Skeletal muscle cell (primary cell): ENCODE results near the gene FSCN2.

ENCODE experiments used
- DNase-seq: peaks from one replicate; pipeline ENCODE4 v3.0.0-alpha.2; 2010; ENCODE audit warnings: low read depth
- H3K4me3 ChIP-seq: 2 replicates; pipeline ENCODE4 v1.5.1; 2011; ENCODE audit warnings: low read depth, mild to moderate bottlenecking, control low read depth, low read length, moderate library complexity

Gene FSCN2, protein sequence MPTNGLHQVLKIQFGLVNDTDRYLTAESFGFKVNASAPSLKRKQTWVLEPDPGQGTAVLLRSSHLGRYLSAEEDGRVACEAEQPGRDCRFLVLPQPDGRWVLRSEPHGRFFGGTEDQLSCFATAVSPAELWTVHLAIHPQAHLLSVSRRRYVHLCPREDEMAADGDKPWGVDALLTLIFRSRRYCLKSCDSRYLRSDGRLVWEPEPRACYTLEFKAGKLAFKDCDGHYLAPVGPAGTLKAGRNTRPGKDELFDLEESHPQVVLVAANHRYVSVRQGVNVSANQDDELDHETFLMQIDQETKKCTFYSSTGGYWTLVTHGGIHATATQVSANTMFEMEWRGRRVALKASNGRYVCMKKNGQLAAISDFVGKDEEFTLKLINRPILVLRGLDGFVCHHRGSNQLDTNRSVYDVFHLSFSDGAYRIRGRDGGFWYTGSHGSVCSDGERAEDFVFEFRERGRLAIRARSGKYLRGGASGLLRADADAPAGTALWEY

GRCh38 chr17:81527591-81528383, at the start of gene FSCN2:
FSCN2 (plus strand) TSS chr17:81528377; CDS start chr17:81528532, 155 bp downstream.
- no peak for DNase-seq
- H3K4me3 ChIP-seq, result no peak within 1 kb of the TSS

- H3K4me3 ChIP-seq, result no peak overlapping the region
- DNase-seq, result no peak
These were observed 48.8 kb upstream of the FSCN2 start for GRCh38 chr17:81479175-81480071.

GRCh38 chr17:81480140-81481072, 47.8 kb upstream of the FSCN2 start:
- H3K4me3 ChIP-seq, result peak overlapping the region; percentile 51

GRCh38 chr17:81481073-81481799, 46.9 kb upstream of the FSCN2 start:
- H3K4me3 ChIP-seq, result peak overlapping the region; percentile 51
- DNase-seq, result no peak

More at GRCh38 chr17:81480140-81481072, 47.8 kb upstream of the FSCN2 start:
- DNase-seq, result peak; percentile 41

DNA sequence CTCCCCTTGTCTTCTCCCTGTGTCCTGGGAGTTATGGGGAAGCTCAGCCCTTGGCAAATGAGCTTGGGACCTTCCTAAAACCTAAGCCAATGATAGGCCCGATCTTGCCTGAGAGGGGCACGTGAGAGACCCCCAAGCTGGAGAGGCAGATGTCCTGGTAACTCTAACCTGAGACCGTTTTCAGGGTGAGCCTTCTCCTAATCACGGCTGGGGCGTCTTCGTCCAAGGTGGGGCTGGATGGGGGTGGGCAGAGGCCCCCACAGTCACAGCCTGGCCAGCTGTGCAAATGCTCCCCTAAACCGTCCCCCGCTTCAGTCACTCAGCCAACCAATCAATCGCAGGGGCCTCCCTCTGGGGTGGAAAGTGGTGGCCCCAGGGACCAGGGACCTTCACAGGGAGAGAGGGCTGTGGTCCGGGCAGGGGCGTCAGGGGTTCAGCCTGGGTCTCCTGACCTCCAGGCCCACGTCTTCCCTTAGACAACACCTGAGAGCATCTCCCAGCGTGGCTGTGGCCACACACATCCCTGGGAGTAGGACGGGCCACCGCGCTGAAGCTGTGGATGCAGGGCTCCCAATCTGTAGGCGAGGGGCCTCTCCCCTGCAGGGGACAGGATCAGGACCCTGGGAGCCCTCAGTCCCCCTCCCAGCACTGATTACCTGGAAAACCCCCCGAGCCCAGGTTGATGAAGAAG, 46.2 kb upstream of the FSCN2 start:
- H3K4me3 ChIP-seq, result peak overlapping the region; percentile 51
- no peak for DNase-seq

DNA sequence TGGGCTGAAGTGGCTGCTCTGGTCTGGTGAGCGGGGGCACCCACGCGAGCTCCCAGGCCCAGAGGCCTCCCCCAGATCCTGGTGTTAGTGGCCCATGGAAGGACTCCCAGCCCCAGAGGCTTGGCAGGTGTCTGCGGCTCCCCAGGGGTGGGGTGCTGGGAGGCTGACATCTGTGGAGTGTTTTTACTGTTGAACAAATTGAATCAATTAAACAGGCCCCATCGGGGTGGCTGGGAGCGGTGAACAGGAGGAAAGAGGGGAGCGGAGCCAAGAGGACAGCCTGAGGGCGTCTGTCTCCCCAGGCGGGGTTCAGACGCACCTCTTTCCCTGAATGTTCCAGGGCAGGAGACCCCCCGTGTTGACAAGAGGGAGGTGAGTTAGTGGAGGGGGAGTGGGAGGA, 45.5 kb upstream of the FSCN2 start:
- DNase-seq, result no peak
- H3K4me3 ChIP-seq, result no peak overlapping the region

DNA sequence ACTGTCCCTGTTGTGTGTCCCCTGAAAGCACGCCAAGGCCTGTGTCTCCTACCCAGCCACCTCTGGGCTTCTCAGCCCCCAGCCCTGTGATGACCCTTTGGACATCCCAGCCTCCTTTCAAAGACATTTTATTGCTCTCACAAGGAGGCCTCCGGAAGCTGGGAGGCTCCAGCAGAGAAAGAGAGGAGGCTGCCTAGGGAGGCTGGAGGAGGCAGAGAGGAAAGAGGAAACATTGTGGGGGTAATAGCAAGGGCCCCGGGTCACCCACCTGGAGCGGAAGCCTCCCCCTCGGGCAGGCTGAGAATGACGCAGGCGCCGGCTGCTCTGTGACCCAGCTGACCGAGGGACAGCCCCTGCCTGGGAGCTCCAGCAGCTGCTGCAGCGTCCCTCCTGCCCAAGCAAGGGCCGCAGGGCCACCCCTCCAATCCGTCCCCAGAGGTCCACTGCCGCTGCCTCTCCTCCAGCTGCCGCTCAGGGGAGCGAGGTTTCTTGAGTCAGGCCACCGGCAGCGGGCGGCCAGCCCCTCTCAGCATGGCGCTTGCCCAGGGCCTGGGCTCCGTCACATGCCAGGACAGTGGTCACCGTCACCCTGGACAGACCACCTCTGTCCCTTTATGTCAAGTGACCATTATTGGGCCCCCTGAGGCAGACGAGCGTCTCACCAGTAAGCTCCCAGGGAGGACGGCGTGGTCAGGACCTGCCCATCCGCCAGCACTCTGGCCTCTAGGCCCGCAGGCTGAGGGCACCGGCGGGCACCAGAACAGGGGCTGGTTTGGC, 44.9 kb upstream of the FSCN2 start:
- no peak for DNase-seq
- peak overlapping the region; percentile 34 for H3K4me3 ChIP-seq

GRCh38 chr17:81483862-81484194, 44.3 kb upstream of the FSCN2 start:
- peak overlapping the region; percentile 34 for H3K4me3 ChIP-seq
- DNase-seq, result no peak

- DNase-seq, result no peak
- peak overlapping the region; percentile 46 for H3K4me3 ChIP-seq
These were observed 43.8 kb upstream of the FSCN2 start for GRCh38 chr17:81484195-81484979.

DNA sequence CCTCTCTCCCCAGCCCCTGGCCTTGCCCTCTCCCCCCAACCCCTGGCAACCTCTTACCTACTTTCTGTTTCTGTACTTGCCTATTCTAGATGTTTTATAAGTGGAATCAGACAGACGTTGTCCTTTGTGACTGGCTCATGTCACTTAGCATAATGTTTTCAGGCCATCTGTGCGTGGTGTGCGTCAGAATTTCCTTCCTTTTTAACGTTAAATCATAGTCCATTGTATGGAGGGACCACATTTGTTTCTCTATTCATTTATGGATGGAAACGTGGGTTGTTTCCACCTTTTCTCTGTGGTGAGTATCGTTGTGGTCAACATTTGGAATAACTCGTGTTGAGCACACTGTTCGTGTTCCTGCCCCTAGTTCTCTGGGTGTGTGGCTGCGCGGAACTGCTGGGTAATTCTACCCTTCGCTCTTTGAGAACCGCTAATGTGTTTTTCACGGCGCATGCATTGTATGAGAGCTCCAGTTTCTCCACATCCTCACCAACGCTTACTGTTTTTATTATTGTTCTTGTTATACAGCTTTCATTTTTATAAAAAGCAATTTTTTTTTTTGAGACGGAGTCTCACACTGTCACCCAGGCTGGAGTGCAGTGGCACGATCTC, 41.9 kb upstream of the FSCN2 start:
- no peak overlapping the region for H3K4me3 ChIP-seq
- no peak for DNase-seq

- H3K4me3 ChIP-seq, result no peak overlapping the region
- no peak for DNase-seq
These were observed 41.1 kb upstream of the FSCN2 start for GRCh38 chr17:81487089-81487486.

- peak overlapping the region; percentile 57 for H3K4me3 ChIP-seq
- DNase-seq, result no peak
These were observed 40.5 kb upstream of the FSCN2 start for GRCh38 chr17:81487487-81488275.

GRCh38 chr17:81488276-81488860, 39.8 kb upstream of the FSCN2 start:
- H3K4me3 ChIP-seq, result peak overlapping the region; percentile 57
- no peak for DNase-seq
